Osteocyte (in vitro differentiated cells): ENCODE measurements around the gene RAB3C. TPM values are rescaled to one million over a fixed set of nuclear protein-coding genes. Genes with fewer than 3 reads are reported as not detected.

Source experiments
- DNase-seq: peaks from one replicate; pipeline ENCODE4 v3.0.0; 2021; ENCODE audit warnings: mixed read lengths; ENCODE audit not compliant: unreplicated experiment; ENCODE audit errors: extremely low spot score
- H3K27ac Mint-ChIP-seq: one replicate; pipeline ENCODE4 v1.8.0; 2021; ENCODE audit warnings: mild to moderate bottlenecking, mixed read lengths; ENCODE audit not compliant: unreplicated experiment
- H3K27me3 Mint-ChIP-seq: one replicate; pipeline ENCODE4 v1.8.0; 2021; ENCODE audit warnings: mixed read lengths; ENCODE audit not compliant: unreplicated experiment
- H3K36me3 Mint-ChIP-seq: one replicate; pipeline ENCODE4 v1.8.0; 2021; ENCODE audit warnings: mixed read lengths; ENCODE audit not compliant: unreplicated experiment
- H3K4me1 Mint-ChIP-seq: one replicate; pipeline ENCODE4 v1.8.0; 2021; ENCODE audit warnings: mixed read lengths; ENCODE audit not compliant: unreplicated experiment
- H3K4me3 Mint-ChIP-seq: one replicate; pipeline ENCODE4 v1.8.0; 2021; ENCODE audit warnings: mild to moderate bottlenecking, moderate library complexity, mixed read lengths; ENCODE audit not compliant: unreplicated experiment
- H3K9me3 Mint-ChIP-seq: one replicate; pipeline ENCODE4 v1.8.0; 2021; ENCODE audit warnings: mixed read lengths; ENCODE audit not compliant: unreplicated experiment
- CTCF ChIP-seq: fragments of 200-600 bp; sonication (generic); IDR thresholded peaks from 2 replicates; pipeline ENCODE4 v1.5.0; 2021; ENCODE audit warnings: antibody characterized with exemption, mild to moderate bottlenecking, moderate library complexity
- total RNA-seq: library from RNA; stranded (reverse); gene quantifications from 2 replicates; pipeline ENCODE4 v1.2.1, GENCODE V29; 2021

The RAB3C gene
- total RNA-seq, 1 donor from 2014 or later: not detected

- Mint-ChIP-seq H3K4me1 (no peaks in the 10 kb centered on the region), H3K27ac (no peak overlapping the region), H3K9me3 (no peaks in the 10 kb centered on the region), H3K4me3 (no peak overlapping the region), H3K27me3 (peaks cover 14% of the 10 kb centered on the region), H3K36me3 (no peaks in the 10 kb centered on the region)
- TF ChIP-seq CTCF: no peak
- DNase-seq: no peak
Measured at GRCh38 chr5:58675341-58675740, 92.5 kb downstream of the RAB3C start.

DNA sequence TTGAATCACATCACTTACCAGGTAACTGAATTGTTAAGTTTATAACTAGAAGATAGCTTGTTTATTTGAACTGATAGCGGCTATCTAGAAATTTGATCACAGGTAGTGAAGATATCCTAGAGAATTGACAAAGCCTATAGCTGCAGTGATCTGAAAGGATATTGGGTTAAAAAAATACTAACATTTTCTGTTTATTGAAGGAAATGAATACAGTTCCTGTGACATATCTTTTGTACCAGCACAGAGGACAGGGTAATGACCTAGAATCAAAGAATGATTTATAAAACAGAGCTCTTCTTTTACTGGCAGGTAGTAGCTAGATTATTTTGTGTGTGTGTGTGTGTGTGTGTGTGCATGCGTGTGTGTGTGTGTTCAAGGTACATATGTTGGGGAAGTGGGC lies 94.8 kb downstream of the RAB3C start:
- no peaks in the 10 kb centered on the region for H3K36me3 Mint-ChIP-seq
- TF ChIP-seq CTCF: no peak
- no peak overlapping the region for H3K27ac Mint-ChIP-seq
- peaks cover 6% of the 10 kb centered on the region for H3K27me3 Mint-ChIP-seq
- H3K4me3 Mint-ChIP-seq: no peak overlapping the region
- no peaks in the 10 kb centered on the region for H3K9me3 Mint-ChIP-seq
- DNase-seq: no peak
- H3K4me1 Mint-ChIP-seq: no peaks in the 10 kb centered on the region

GRCh38 chr5:58680503-58680902 lies 97.6 kb downstream of the RAB3C start:
- DNase-seq: no peak
- Mint-ChIP-seq H3K27ac (no peak overlapping the region), H3K4me3 (no peak overlapping the region), H3K9me3 (no peaks in the 10 kb centered on the region), H3K36me3 (no peaks in the 10 kb centered on the region), H3K4me1 (no peaks in the 10 kb centered on the region), H3K27me3 (no peaks in the 10 kb centered on the region)
- TF ChIP-seq CTCF: no peak

DNA sequence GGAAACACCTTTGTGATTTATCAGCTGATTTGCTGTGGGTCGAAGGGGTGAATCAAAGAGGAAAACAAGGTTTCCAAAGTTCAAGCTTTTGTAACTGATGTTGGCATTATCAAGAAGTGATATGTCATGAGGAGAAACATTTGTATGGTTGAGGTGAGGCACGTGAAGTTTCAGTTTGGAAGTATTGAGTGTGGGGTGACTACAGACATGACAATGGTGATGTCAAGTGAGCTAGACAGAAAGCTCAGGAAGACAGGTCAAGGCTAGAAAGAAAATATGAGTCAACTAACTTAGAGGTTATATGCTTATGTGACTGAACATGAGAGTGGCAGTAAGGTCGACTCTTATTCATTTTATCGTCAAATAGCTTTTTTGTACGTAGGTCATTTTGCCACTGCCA lies 99.1 kb downstream of the RAB3C start:
- no peaks in the 10 kb centered on the region for H3K9me3 Mint-ChIP-seq
- H3K4me1 Mint-ChIP-seq: no peaks in the 10 kb centered on the region
- no peaks in the 10 kb centered on the region for H3K27me3 Mint-ChIP-seq
- H3K4me3 Mint-ChIP-seq: no peak overlapping the region
- TF ChIP-seq CTCF: no peak
- no peak overlapping the region for H3K27ac Mint-ChIP-seq
- H3K36me3 Mint-ChIP-seq: no peaks in the 10 kb centered on the region
- DNase-seq: no peak

- Mint-ChIP-seq H3K27me3 (no peaks in the 10 kb centered on the region), H3K36me3 (no peaks in the 10 kb centered on the region), H3K4me1 (no peaks in the 10 kb centered on the region), H3K27ac (no peak overlapping the region), H3K9me3 (no peaks in the 10 kb centered on the region), H3K4me3 (no peak overlapping the region)
- DNase-seq: no peak
- no peak for TF ChIP-seq CTCF
Measured at GRCh38 chr5:58683567-58683966, 100.7 kb downstream of the RAB3C start.
